HG03342 (cell line): ENCODE data around the gene SYTL1.

ENCODE experiments used
- ATAC-seq: cut with Tn5 transposase; IDR thresholded peaks from one replicate; pipeline ENCODE4 v1.9.1; 2021; ENCODE audit warnings: mild to moderate bottlenecking, moderate library complexity; ENCODE audit not compliant: unreplicated experiment

Gene SYTL1

DNA sequence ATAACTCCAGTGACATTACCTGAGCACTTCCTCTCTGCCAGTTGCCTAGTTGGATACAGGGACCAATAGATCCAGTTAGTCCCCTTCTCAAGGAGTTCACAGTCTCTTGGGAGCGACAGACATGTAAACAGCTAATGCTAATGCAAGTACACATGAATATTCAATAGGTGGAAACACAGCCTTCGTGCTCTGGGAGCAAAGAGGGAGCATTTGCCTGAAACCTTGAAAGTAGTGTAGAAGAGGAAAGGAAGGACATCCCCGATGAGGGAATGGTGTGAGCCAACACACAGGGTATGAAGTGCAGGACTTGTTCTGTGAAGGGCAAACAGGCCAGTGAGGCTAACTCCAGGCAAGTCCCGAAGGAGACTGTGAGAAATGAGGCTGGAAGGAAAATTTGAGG is 23.7 kb upstream of the SYTL1 start:
- no peak for ATAC-seq

DNA sequence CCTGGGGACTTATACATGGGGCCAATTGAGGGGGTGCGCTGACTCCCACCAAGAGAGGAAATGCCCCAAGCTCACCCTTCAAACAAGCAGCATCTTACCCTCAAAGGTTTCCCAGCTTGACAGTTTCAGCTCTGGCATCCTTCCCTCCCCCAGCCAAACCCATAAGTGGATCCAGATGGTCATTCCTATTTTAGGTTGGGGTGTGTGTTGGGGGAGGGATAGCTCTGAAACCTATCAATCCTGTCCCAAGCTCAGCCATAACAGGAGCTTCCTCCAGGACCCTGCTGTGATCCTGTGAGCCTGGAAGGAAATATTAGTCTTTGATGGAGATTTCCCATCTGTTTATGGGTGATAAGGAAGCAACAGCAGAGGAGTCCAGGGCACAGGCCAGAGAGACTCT is 23.2 kb upstream of the SYTL1 start:
- ATAC-seq, result no peak

DNA sequence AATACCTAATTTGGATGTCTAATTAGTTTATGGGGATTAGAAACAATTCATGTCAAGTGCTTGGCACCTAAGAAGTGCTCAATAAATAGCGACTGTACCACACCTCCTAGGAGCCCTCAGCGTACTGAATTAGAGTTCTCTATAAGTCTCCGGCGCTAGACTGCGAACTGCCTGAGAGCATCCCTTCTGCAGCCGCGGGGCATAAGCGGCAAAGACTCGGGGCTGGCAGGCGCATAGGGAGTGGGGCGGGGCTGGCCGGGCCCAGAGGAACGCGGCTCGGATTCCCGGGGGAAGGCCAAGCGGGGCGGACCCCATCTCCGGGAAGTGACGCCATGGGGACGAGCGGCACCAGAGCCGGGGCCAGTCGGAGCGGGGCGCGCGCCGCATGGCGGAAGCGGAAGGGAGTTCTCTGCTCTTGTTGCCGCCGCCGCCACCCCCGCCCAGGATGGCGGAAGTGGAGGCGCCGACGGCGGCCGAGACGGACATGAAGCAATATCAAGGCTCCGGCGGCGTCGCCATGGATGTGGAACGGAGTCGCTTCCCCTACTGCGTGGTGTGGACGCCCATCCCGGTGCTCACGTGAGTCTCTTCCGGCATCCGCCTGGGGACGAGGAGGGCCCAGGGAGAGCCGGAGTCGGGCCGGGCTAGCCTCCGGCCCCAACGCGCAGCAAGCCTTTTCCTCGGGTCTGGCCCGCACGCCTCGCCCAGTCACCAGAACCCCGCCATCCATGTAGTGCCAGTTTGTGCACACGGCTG is 19.8 kb upstream of the SYTL1 start, which contains the start of gene TMEM222:
TSS of gene TMEM222 (plus strand) at position 351 of the 756 bp plus-strand sequence. CDS start at position 386, 35 bp downstream.
- ATAC-seq, result peak; percentile 93

DNA sequence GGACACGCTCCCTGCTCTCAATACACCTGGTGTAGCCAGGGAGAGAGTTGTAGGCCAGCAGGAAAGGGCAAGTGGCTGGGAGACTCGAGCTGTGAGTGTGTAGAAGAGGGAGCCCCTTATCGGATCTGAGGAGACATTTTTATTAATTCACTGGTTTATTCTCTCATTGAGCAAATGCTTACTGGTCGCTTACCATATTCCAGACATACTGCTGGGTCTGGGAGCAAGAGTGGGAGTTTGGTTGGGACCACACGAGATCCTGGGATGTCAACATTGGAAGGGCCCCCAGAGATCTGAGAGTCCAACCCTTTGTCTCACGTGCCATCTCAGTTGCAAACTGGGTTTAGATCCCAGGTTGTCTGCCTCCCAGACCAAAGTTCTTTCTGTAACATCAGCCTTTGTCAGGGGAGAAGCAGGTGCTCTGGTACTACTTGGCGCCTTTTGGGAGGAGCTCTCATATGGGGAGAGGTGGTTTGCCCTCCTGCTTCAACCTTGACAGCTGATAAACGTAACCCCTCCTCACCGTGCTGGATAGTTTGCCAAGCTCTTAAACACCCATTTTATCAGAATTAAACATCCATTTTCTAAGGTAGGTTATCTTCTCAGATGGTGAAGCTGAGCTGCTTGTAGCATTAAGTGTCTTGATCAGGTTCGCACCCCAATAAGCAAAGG is 19.1 kb upstream of the SYTL1 start:
- no peak for ATAC-seq

DNA sequence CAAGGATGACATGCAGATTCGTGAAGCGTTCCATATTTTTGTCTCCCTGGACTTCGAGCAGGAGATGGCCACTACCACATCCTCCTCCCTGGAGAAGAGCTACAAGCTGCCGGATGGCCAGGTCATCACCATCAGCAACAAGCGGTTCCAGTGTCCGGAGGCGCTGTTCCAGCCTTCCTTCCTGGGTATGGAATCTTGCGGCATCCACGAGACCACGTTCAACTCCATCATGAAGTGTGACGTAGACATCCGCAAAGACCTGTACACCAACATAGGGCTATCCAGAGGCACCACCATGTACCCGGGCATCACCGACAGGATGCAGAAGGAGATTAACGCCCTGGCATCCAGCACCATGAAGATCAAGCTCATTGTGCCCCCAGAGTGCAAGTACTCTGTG is 16.5 kb upstream of the SYTL1 start:
- ATAC-seq, result no peak

DNA sequence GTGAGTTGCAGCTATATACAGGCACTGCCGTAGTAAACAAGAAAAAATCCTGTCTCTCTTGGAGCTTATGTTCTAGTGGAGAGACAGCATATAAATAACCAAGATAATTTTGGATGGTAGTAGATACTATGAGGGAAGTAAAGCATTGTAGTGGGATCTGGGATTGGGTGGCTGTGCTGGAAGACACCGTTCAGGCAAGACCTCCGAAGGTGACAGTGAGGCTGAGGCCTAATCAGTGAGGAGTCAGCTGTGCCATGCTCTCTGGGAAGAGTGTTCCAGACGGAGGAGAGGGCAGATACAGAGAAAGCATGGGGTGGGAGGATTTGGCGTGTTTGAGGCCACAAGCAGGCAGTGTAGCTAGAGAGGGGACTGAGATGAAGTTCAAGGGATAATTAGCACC is 13.9 kb upstream of the SYTL1 start:
- ATAC-seq, result no peak

DNA sequence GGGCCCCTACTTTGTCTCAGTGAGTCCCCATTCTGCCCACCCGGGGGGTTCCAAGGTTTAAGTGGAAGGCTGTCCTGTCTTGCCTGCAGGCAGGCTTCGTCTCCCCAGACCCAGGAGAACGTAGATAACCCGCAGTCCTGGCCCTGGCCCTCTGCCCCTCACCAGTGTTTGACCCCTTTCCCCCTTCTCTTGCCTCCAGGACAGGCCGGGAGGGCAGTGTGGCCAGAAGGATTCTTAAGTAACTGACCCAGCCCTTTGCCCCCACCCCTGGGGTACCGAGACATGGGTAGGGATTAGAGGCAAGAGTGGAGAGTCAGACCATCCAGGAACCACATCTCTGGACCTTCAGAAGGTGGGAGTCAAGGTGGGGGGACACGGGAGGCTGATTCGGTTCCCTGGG is 11.0 kb upstream of the SYTL1 start:
- ATAC-seq, result no peak

DNA sequence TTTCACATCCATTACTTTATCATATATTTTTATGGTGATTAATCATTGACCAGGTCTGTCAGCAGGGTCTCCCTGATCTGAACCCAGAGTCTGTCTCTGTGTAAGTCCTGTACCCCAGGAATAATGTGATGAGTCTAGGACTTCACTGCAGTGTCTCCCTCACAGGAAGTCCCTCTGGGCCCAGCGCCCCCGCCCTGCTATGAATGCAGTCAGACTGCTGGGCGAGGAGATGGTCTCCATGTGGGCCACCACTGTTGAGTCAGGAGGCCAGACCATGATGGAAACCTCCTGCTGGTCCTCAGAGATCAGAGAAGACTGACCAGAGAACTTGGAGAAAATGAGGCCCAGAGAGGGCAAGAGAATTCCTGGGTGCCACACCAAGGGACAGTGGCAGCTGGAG is 10.4 kb upstream of the SYTL1 start:
- ATAC-seq, result no peak

DNA sequence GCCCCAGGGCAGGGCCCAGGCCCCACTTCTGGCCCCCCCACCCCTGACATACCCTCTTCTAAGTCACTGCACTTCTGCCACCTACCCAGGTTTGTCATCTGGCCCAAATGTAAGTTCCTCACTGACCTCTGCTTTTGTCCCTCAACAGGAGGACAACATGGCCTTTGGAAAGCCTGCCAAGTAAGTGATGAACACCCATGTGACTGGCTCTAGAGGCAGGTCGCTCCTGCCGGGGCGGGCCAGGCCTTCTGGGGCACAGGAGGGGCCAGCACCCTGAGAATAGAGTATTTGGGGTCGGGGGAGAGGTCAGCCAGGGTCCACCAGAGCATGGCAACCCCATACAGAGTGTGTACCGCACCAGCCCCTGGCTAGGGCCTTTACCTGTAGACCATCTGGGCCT is 9.9 kb upstream of the SYTL1 start:
- ATAC-seq, result no peak

DNA sequence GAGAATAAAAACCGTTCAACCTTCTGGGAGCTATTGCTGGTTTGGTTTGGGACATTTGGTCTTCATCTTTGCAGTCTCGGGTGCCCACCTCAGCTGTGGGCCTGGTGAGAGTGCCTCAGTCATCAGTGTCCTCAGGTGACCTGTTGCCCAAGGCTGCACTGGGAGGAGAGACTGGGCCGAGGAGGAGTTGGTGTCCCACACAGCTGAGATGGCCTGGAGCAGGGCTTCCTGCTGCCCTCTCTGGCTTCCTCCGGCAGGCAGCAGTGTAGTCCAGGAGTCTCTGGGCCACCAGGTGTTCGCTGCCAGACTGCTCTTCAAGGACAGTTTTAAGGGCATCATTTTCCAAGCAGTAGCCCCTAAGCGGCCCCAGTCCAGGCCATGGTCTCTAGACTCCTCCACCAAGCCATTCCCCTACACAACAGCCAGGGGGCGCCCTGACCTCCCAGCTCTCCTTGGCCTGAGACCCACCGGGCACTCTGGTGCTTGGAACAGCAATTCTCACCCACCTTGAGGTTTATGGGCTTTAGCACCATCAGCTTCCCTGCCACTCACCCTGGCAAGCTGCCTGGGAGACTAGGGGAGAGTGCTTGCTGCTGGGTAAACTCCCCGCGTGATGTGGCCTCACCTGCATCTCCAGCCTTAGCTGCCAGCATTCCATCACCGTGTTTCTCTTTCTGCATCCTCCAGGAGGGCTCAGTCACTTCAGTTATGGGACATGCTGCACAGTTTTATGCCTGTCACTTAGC is 9.1 kb upstream of the SYTL1 start:
- ATAC-seq, result no peak

DNA sequence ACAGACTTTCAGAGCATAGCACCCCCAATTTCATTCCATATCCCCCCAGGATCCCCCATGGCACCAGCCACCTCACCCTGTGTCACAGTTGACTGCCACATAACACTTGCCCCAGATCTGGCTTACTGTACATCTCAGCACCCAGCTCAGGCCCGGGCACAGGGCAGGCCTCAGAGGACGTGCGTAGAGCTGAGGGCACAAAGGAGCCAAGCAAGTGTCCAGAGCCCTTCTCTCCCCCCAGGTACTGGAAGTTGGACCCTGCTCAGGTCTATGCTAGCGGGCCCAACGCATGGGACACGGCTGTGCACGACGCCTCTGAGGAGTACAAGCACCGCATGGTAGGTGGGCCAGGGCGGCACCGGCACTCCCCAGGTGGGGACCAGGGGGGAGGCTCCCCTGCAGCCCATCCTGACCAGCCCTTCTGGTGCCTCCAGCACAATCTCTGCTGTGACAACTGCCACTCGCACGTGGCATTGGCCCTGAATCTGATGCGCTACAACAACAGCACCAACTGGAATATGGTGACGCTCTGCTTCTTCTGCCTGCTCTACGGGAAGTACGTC is 8.0 kb upstream of the SYTL1 start:
- ATAC-seq, result no peak

DNA sequence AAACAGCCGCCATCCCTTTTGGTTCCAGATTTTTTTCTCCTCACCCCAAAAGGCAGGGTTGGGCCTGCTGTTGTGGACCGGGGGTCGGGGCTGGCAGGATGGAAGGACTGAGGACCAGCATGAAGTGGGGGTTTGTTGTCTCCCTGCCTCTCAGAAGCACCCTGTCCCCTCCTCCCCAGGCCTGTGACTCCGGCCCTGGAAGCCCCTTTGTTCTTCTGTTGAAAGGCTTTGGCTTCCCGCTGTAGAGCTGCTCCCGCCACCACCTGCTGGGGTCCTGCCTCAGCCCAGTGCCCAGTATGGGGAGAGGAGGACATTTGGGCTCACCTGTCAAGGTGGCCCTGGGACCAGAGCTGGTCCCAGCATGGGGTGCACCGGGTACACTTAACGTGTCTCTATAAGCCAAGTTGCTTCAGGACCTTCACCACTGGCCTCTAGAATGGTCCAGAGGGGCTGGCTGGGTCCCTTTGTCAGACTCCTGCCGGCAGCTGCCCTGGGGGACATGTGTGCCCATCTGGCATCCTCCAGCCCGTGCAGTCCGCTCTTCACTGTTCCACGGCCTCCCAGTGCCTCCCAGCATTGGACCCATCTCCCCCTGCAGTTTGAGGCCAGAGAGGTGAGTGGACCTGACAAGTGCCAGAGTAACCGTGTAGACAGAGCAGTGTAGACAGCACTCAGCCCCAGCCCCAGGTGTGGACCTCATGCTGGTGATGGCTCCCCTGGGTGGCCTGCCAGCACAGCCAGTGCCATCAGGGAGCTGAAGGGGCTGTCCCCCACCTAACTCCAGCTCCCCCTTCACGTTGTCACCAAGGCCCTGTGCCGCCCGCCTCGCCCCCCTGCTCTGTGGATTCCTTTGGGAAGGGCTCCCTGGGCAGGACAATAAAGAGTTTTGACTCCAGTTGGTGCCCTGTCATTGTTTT is 6.1 kb upstream of the SYTL1 start:
- no peak for ATAC-seq

DNA sequence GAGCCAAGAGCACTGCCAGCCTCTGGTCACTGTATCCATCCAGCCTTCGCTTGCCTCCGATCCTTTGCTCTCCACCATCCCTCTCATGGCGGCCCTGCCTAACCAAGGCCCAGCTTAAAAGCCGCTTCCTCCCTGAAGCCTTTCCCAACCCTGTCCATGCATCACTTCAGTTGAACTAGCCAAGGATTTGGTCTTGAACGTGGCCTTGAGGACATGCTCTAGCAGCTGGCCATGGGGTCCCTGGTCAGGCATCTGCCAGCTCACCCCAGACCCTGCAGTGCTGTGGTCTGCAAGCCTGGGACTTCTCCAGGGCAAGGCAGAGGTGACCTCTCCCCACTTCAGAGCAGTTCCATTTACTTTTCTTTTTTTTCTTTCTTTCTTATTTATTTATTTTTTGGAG is 5.1 kb upstream of the SYTL1 start:
- no peak for ATAC-seq

DNA sequence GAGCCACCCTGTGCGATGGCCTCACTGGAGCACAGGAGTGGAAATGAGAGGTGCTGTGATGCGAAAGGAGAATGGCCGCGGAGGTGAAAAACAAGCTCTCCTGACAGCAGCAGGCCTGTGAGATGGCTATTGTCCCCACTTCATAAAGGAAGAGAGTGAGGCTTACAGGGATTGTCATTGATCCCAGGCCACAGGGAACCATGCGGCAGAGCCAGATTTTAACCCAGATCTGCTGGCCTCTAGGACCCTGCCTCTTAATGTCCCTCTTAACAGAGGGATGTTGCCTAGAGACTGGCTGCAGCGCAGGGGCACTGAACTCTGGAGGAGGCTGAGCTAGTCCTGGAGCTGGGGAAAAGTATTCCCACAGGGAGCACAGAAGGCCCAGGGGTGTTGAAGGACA is 3.1 kb upstream of the SYTL1 start:
- ATAC-seq, result no peak

DNA sequence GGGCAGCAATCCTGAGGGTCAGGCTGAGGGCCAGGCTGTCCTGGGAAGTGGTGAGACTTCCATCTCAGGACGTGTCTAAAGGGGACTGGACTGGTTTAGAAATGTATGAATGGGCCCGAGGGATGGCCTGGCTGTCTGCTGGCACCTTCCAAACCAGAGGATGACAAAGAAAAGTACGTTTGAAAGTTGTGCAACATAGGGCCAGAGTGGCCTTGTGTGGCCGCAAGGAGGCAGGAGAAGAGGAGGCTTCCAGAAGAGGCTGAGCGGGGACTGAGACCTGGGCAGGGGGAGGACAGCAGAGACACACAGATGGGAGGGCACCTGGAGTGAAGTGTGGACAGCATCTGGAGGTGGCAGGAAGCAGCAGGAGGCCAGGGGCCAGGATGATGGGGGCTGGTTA is 2.6 kb upstream of the SYTL1 start:
- ATAC-seq, result no peak

DNA sequence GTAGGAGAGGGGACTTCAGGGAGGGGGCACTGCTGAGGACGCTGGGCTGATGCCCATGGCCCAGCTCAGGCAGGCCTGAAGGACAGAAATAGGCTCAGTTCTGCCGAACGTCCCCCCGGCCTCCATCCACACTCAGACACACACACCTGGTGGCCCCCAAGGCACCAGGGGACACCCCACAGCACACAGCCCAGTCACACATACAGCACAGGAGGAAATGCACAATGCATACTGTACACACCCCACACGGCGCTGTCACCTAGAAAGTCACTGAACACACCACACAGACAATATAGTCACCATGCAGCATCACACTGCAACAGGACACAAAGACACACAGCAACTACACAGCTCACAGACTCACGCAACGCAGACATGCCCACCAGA is 562 bp downstream of the SYTL1 start:
- ATAC-seq, result no peak

DNA sequence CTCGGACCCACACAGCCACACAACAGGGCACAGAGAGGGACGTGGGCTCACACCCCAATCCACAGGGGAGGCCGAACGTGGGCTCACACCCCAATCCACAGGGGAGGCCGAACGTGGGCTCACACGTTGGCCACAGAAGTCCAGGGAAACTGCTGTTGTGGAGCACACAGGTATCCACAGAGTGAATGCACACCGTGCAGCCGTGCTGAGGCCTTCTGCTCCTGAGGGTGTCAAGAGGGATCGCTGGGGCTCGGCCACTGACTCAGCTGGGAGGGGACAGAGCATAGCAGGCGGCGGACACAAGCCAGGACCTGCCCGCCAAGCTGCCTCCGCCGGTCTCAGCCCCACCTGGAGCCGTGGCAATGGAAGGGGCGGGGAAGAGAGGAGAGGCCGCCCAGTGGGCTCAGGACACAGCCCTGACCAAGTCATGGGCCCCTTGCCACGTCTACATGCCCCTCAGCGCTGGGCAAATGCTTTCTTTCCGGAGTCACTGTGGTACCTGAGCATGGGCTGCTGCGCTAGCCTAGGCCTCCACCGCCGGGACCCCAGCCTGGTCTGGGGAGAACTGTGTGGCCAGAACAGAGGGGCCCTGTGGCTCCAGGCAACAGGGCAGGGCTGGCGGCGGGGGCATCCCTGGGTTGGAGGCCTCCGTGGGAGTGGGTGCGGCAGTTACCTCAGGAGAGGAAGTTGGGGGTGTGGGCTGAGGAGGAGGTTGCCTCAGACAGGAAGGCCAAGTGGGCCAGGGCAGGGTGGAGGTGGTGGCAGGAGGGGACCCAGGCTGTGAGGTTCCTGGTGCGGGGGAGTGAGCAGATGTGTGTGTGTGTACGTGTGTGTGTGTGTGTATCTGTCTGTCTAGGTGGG is 1.2 kb downstream of the SYTL1 start:
- ATAC-seq, result no peak

DNA sequence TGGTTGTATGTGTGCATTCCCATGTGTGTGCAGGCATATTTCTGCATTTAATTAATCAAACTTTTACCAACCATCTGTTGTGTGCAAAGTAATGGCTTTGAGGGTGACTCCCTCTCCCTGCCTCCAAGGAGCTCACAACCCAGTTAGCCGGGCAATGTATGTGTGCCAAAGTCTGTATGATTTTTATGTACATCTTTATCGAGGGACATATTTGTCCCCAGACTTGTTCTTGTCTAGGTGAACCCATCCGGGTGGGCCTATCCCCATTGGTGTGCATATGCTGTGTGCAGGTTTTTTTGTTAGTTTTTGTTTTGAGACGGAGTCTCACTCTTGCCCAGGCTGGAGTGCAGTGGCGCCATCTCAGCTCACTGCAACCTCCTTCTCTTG is 1.8 kb downstream of the SYTL1 start:
- no peak for ATAC-seq

DNA sequence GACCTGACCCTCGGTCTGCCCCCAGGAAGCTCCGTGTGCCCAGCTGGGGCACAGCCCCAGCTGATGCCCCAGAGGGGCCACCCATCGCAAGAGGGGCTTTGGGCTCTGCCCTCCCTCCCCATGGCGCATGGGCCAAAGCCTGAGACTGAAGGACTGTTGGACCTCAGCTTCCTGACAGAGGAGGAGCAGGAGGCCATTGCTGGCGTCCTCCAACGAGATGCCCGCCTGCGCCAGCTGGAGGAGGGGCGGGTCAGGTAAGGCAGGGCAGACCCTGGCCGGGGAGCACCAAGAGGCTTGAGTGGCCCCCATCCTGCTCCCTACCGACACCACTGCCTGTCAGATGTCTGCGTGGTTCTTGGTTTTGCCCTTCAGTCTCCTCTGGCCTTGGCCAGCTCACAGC is 3.5 kb downstream of the SYTL1 start:
- no peak for ATAC-seq

DNA sequence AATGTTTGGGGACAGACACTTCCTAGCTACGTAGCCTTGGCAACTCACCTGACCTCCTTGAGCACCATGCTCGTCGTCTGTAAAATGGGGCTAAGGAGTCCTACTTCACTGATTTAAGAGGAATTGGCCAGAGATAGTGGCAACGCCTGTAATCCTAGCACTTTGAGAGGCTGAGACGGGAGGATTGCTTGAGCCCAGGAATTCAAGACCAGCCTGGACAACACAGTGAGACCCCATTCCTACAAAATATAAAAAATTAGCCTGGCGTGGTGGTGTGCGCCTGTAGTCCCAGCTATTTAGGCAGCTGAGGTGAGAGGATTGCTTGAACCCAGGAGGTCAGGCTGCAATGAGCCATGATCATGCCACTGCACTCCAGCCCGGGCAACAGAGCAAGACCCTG is 4.5 kb downstream of the SYTL1 start:
- ATAC-seq, result no peak
